ENCODE results near the gene ZDHHC5.
A peak's percentile ranks its signal among the peaks of the same experiment; 100 is the strongest.

Gene ZDHHC5

GRCh38 chr11:57735619-57736298 lies 67.8 kb downstream of the ZDHHC5 start:
- no peak for DNase-seq

- peak; percentile 96 for DNase-seq
These were observed 73.5 kb downstream of the ZDHHC5 start, which contains the start of gene SELENOH for GRCh38 chr11:57741132-57742086. Gene SELENOH (plus strand): TSS chr11:57741491. CDS start chr11:57741596, 105 bp downstream.

GRCh38 chr11:57742087-57742452 lies 74.2 kb downstream of the ZDHHC5 start:
- no peak for DNase-seq

- no peak for DNase-seq
These were observed 76.4 kb downstream of the ZDHHC5 start for GRCh38 chr11:57744357-57744756.

GRCh38 chr11:57745206-57745605 lies 77.3 kb downstream of the ZDHHC5 start:
- no peak for DNase-seq

GRCh38 chr11:57746920-57747319 lies 79.0 kb downstream of the ZDHHC5 start:
- DNase-seq, result no peak

Measured in NCI-H345 (cell line).